ENCODE results near the gene XRCC1.

The XRCC1 gene

DNA sequence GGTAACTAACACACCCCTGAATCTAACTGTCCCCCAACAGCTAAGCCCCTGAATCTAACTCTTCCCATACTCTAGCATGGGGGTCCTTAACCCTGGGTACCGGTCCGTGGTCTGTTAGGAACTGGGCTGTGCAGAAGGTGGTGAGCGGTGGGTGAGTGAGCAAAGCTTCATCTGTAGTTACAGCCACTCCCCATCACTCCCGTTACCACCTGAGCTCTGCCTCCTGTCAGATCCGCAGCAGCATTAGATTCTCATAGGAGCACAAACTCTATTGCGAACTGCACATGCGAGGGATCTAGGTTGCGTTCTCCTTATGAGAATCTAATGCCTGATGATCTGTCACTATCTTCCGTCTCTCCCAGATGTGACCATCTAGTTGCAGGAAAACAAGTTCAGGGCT, 64.6 kb downstream of the XRCC1 start:
- no peak for DNase-seq

DNA sequence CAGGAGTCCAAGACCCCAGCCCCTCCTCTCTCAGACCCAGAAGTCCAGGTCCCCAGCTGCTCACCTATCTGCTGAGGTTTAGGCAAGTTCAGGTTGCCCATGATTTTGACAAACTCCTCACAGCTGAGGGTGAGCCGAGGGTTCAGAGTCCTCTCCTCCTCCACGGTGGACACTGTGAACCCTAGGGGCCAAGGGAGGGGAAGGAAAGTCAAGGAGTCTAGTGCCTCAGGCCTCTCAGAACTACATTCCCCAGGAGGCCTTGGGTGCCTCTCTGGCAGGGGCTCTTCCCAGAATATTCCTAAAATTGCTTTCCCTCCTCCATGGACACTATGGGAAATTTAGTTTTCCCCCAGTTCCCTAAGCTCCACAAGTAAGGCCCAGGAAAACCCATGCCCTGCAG, 67.4 kb downstream of the XRCC1 start:
- no peak for DNase-seq

DNA sequence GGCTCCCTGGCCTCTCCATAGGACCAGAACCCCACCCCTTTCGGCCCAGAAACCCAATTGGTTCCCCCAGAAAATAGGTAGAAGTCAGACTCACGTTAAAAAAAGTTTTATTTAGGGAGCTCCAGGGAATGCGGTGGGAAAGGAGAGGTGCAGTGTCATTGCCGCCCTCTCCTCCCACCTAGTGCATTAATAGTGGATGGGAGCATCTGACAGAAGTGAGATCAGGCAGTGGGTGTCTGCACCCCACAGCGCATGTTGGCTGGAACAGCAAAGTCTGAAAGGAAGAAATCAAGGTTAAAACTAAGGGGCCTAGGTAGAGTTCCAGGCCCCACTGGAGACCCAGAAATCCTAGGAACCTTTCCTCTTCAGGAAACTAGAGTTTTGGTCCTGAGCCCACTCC, 68.7 kb downstream of the XRCC1 start:
- no peak for DNase-seq

DNA sequence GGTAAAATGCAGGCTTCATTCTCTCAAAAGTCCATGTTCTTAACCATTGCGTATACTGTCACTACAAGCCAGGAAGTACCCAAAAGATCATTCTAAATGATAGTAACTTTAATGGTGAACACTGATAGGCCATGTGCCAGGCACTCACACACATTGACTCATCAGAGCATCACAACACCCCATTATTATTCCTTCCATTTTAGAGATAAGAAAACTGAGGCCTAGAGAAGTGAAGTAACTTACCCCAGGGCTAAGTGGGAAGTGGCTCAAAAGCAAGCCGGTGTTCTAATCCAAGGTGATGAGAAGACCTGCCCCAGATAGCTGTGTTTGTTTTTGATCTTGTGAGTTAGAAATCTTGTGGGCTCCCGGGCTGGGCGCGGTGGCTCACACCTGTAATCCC, 69.4 kb downstream of the XRCC1 start:
- DNase-seq, result peak; percentile 28

DNA sequence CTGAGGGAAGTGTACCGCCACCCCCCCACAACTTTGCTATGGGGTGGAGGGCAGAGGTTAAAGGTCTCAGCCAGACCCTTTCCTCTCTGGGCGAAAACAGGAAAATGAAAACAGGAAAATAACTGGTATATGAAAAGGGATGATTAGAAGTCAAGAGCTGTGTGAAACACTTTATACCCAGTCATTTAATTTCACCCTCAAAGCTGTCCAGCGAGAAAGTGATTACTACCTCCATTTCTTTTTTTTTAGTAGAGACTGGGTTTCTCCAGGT, 70.2 kb downstream of the XRCC1 start:
- DNase-seq, result no peak

DNA sequence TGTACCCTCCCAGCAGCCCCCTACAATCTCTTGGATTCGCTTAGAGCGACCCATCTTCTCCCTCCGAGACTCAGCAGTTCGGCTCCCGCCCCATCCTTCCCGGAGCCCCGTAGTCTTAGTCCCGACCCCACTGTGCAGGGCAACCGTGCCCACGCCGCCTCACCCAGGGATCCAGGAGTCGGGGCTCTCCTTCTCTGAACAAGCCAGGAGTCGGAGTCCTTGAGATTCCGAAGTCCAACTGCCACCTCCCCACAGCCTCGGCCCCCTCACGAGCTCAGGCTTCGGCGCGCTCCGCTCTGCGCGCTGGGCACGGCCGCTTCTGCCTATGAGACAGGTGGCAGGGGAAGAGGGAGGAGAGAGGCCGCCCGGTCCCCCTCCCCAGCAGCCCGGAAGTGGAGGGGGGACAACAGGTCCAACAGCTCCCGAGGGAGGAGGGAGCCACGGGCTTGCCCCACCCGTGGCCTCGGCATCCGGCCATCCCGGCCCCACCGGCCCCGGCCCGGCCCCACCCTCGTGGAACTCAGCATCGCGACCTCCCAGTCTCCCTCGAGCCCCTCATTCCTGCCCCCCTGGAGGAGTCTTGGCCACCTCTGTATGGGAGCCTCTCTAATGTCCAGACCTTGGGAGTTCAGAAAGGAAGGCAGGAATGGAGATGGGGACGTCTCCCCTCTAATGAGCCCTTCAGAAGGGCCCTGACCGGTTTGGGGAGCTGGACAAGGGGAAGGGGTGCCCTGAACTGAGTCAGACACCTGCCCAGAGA, 70.7 kb downstream of the XRCC1 start, which contains the start of gene PHLDB3:
Gene PHLDB3, minus strand, starts transcription at position 321 of the 760 bp plus-strand sequence. CDS start 628 bp downstream, outside the sequence.
- peak; percentile 36 for DNase-seq

DNA sequence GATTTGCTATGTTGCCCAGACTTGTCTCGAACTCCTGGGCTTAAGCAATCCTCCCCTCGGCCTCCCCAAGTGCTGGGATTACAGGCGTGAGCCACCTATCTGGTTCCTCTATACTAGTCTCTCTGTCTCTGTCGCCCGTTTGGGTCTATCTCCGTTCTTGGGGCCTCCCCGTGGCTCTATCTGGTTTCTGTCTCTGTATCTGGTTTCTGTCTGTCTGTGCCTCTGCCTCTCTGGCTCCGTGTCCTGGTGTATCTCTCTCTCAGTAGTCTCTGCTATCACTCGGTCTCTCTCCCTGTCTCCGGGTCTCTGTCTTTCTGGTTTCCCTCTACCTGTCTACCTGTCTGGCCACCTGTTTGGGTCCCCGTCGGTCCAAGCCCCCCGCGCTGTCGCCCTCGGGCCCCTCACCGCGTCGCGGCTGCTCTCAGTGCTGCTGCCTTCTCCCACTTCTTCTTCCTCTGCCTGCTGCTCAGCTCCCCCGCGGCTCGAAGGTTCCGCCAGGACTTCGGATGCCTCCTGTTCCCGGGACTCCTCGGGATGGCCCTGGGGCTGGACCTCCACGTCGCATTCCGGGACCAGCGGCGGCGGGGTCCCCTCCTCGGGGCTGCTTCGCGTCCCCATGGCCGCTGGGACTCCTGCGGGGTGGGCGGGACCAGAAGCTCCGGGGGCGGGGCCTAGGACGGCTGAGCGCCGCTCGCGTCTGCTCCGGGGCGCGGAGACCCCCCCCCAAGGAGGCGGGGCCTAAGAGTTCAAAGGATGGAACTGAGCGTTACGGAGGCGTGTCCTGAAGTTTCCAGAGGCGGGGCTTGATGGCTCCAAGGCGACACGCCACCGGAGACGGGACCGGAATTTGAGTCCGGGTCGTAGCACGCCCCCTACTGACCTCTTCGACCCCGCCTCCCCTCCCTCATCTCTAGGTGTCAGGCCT, 71.6 kb downstream of the XRCC1 start:
- DNase-seq, result peak; percentile 96

DNA sequence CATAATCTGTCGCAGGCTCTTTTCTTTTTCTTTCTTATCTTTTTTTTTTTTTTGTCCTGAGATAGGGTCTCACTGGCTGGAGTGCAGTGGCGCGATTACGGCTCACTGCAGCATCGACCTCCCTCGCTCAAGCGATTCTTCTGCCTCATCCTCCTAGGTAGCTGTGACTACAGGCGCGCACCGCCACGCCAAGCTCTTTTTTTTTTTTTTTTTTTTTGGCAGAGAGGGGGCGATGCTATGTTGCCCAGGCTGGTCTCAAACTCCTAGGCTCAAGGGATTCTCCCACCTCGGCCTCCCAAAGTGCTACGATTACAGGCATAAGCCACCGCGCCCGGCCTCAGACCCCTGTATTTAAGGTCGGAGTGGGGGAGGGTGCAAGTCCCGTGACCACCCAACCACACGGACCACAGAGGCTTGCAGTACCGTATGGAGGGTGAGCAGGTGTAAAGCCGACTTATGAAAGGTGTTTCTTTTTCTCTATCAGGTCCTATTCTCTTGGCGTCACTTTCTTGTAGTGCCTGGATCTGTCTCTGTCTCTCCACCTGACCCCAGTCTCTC, 72.8 kb downstream of the XRCC1 start:
- DNase-seq, result no peak

DNA sequence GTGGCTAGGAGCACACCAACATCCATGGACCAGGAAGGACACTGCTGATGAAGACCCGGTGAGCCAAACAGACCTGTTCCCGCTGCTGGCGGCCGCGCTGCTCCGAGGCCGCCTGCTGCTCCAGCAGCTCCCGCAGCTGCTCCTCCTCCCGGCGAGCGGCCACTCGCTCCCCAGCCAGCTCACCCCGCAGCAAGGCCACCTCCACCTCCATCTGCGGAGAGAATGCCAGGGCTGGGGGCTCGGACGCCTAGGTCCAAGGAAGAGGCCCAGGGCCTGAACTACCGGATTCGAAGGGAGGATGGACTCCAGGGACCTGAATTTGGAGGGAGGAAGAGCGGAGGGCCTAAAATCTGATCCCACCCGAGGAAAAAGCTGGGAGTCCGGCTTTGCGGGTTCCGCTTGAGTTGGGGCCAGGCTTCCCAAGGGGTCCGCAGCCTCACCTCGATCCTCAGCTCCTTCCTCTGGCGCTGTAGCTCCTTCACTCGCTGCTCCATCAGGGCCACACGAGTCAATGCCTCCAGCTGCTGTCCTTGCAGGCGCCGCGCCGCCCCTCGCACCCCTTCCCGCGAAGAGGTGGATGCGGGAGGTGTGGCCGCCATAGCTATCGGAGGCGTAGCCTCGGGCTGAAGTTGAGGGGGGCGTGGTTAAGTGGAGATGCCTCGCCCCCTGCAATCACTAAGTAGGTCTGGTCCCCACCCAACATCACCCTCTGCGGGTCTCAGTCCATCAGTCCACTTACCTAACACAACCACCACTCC, 73.5 kb downstream of the XRCC1 start:
- no peak for DNase-seq

- DNase-seq, result no peak
Measured at GRCh38 chr19:43499042-43499441, 76.3 kb downstream of the XRCC1 start.

DNA sequence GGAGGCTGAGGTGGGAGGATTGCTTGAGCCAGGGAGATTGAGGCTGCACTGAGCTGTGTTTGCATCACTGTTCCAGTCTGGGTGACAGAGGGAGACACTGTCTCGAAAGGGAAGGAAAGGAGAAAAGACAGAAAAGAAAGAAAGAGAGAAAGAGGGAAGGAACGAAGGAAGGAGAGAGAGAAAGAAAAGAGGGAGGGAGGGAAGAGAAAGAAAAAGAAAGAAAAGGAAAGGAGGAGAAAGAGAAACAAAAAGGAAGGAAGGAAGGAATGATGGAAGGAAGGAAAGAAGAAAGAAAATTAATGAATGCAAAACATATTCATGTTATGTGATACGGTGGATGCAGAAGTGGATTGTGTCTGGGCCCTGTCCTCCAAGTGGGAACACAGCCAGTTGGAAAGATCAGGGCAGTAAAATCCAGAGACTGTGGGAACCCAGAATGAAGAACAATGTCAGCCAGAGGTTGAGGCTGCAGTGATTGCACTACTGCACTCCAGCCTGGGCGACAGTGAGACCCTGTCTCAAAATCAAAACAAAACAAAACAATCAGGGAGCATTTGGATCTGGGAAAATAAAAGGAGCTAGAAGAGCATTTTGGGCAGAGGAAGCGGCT, 77.0 kb downstream of the XRCC1 start:
- DNase-seq, result no peak

GRCh38 chr19:43496960-43497359, 78.4 kb downstream of the XRCC1 start:
- DNase-seq, result no peak

DNA sequence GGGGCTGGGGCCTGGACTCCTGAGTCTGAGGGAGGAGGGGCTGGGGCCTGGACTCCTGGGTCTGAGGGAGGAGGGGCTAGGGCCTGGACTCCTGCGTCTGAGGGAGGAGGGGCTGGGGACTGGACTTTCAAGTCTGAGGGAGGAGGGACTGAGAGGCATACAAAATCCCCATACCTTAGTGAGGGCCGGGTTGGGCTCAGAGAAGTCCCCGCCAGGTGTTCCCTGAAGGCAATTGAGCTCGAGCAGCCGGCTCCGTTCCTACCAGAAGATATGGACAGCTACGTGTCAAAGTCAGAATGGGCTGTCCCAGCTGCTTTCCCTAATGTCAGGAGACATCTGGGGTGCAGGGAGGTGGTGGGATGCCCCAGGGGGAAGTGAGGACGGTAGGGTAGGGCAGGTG, 80.2 kb downstream of the XRCC1 start:
- no peak for DNase-seq

Data from CD4-positive, alpha-beta T cell treated with Interleukin-4 for 4 hours (primary cell).